T-helper 1 cell treated with Interleukin-12 subunit alpha and Interleukin-12 subunit beta and Interleukin-4 antibody, amounts not matched to agents 30 μg/mL and 1 μg/mL, for 36 hours (primary cell): ENCODE results near the gene IGLON5.

Experiments used
- H3K27ac Mint-ChIP-seq: one replicate; pipeline ENCODE4 v1.8.0; 2021; ENCODE audit warnings: mild to moderate bottlenecking, mixed read lengths
- H3K27me3 Mint-ChIP-seq: one replicate; pipeline ENCODE4 v1.8.0; 2021; ENCODE audit warnings: low read depth, mixed read lengths
- H3K36me3 Mint-ChIP-seq: one replicate; pipeline ENCODE4 v1.8.0; 2021; ENCODE audit warnings: low read depth, mixed read lengths
- H3K4me1 Mint-ChIP-seq: one replicate; pipeline ENCODE4 v1.8.0; 2021; ENCODE audit warnings: low read depth, mixed read lengths
- H3K4me3 Mint-ChIP-seq: one replicate; pipeline ENCODE4 v1.8.0; 2021; ENCODE audit warnings: mild to moderate bottlenecking, moderate library complexity, mixed read lengths
- H3K9me3 Mint-ChIP-seq: one replicate; pipeline ENCODE4 v1.8.0; 2021; ENCODE audit warnings: mixed read lengths

IGLON5 gene

GRCh38 chr19:51295382-51296126, 15.9 kb upstream of the IGLON5 start:
- Mint-ChIP-seq H3K27me3 (no peaks in the 10 kb centered on the region), H3K36me3 (no peaks in the 10 kb centered on the region), H3K4me3 (no peak overlapping the region), H3K27ac (no peak overlapping the region), H3K4me1 (no peaks in the 10 kb centered on the region), H3K9me3 (no peaks in the 10 kb centered on the region)

- Mint-ChIP-seq H3K36me3 (no peaks in the 10 kb centered on the region), H3K27ac (no peak overlapping the region), H3K4me1 (no peaks in the 10 kb centered on the region), H3K9me3 (no peaks in the 10 kb centered on the region), H3K27me3 (no peaks in the 10 kb centered on the region), H3K4me3 (no peak overlapping the region)
Observed at GRCh38 chr19:51296336-51297093, 14.9 kb upstream of the IGLON5 start.

GRCh38 chr19:51297406-51297805, 14.0 kb upstream of the IGLON5 start:
- Mint-ChIP-seq H3K27me3 (no peaks in the 10 kb centered on the region), H3K27ac (no peak overlapping the region), H3K9me3 (no peaks in the 10 kb centered on the region), H3K36me3 (no peaks in the 10 kb centered on the region), H3K4me1 (no peaks in the 10 kb centered on the region), H3K4me3 (no peak overlapping the region)

GRCh38 chr19:51301266-51301665, 10.2 kb upstream of the IGLON5 start:
- H3K27ac Mint-ChIP-seq, result no peak overlapping the region
- no peaks in the 10 kb centered on the region for H3K4me1 Mint-ChIP-seq
- no peak overlapping the region for H3K4me3 Mint-ChIP-seq
- peaks cover 6% of the 10 kb centered on the region for H3K9me3 Mint-ChIP-seq
- no peaks in the 10 kb centered on the region for H3K36me3 Mint-ChIP-seq
- peaks cover 4% of the 10 kb centered on the region for H3K27me3 Mint-ChIP-seq

GRCh38 chr19:51305479-51305878, 6.0 kb upstream of the IGLON5 start:
- peaks cover 17% of the 10 kb centered on the region for H3K9me3 Mint-ChIP-seq
- H3K4me3 Mint-ChIP-seq, result no peak overlapping the region
- peaks cover 20% of the 10 kb centered on the region for H3K27me3 Mint-ChIP-seq
- H3K4me1 Mint-ChIP-seq, result no peaks in the 10 kb centered on the region
- H3K27ac Mint-ChIP-seq, result no peak overlapping the region
- no peaks in the 10 kb centered on the region for H3K36me3 Mint-ChIP-seq

GRCh38 chr19:51316688-51317087, 5.2 kb downstream of the IGLON5 start:
- Mint-ChIP-seq H3K4me1 (peaks cover 2% of the 10 kb centered on the region), H3K9me3 (no peaks in the 10 kb centered on the region), H3K36me3 (no peaks in the 10 kb centered on the region), H3K27me3 (peaks cover 30% of the 10 kb centered on the region), H3K27ac (no peak overlapping the region), H3K4me3 (no peak overlapping the region)

GRCh38 chr19:51317376-51317775, 5.9 kb downstream of the IGLON5 start:
- Mint-ChIP-seq H3K9me3 (no peaks in the 10 kb centered on the region), H3K36me3 (no peaks in the 10 kb centered on the region), H3K27me3 (peaks cover 27% of the 10 kb centered on the region), H3K4me3 (no peak overlapping the region), H3K27ac (no peak overlapping the region), H3K4me1 (peaks cover 2% of the 10 kb centered on the region)

- peaks cover 2% of the 10 kb centered on the region for H3K4me1 Mint-ChIP-seq
- H3K27me3 Mint-ChIP-seq, result peaks cover 24% of the 10 kb centered on the region
- H3K9me3 Mint-ChIP-seq, result no peaks in the 10 kb centered on the region
- no peaks in the 10 kb centered on the region for H3K36me3 Mint-ChIP-seq
- no peak overlapping the region for H3K4me3 Mint-ChIP-seq
- H3K27ac Mint-ChIP-seq, result no peak overlapping the region
Observed at GRCh38 chr19:51317968-51318367, 6.5 kb downstream of the IGLON5 start.

GRCh38 chr19:51318687-51319648, 7.5 kb downstream of the IGLON5 start:
- H3K4me3 Mint-ChIP-seq, result no peak overlapping the region

GRCh38 chr19:51319649-51320279, 8.3 kb downstream of the IGLON5 start:
- Mint-ChIP-seq H3K27me3 (peaks cover 11% of the 10 kb centered on the region), H3K9me3 (no peaks in the 10 kb centered on the region), H3K4me1 (peaks cover 2% of the 10 kb centered on the region), H3K27ac (no peak overlapping the region), H3K4me3 (no peak overlapping the region), H3K36me3 (no peaks in the 10 kb centered on the region)

More at GRCh38 chr19:51318687-51319648, 7.5 kb downstream of the IGLON5 start:
- Mint-ChIP-seq H3K27me3 (peaks cover 14% of the 10 kb centered on the region), H3K27ac (no peak overlapping the region), H3K9me3 (no peaks in the 10 kb centered on the region), H3K4me1 (peaks cover 2% of the 10 kb centered on the region), H3K36me3 (no peaks in the 10 kb centered on the region)

GRCh38 chr19:51320280-51320657, 8.8 kb downstream of the IGLON5 start:
- Mint-ChIP-seq H3K4me1 (peaks cover 2% of the 10 kb centered on the region), H3K4me3 (no peak overlapping the region), H3K9me3 (no peaks in the 10 kb centered on the region), H3K36me3 (no peaks in the 10 kb centered on the region), H3K27ac (no peak overlapping the region), H3K27me3 (peaks cover 9% of the 10 kb centered on the region)

- H3K4me1 Mint-ChIP-seq, result peaks cover 5% of the 10 kb centered on the region
- H3K9me3 Mint-ChIP-seq, result no peaks in the 10 kb centered on the region
- H3K27me3 Mint-ChIP-seq, result peaks cover 24% of the 10 kb centered on the region
- H3K36me3 Mint-ChIP-seq, result no peaks in the 10 kb centered on the region
- H3K27ac Mint-ChIP-seq, result no peak overlapping the region
- no peak overlapping the region for H3K4me3 Mint-ChIP-seq
Observed at GRCh38 chr19:51321799-51322198, 10.4 kb downstream of the IGLON5 start.

GRCh38 chr19:51323481-51324166, 12.2 kb downstream of the IGLON5 start:
- H3K4me3 Mint-ChIP-seq, result no peak overlapping the region
- peaks cover 39% of the 10 kb centered on the region for H3K27me3 Mint-ChIP-seq

GRCh38 chr19:51324167-51324481, 12.7 kb downstream of the IGLON5 start:
- Mint-ChIP-seq H3K36me3 (no peaks in the 10 kb centered on the region), H3K4me1 (peaks cover 9% of the 10 kb centered on the region), H3K9me3 (no peaks in the 10 kb centered on the region), H3K27ac (no peak overlapping the region), H3K4me3 (no peak overlapping the region), H3K27me3 (peaks cover 40% of the 10 kb centered on the region)

More at GRCh38 chr19:51323481-51324166, 12.2 kb downstream of the IGLON5 start:
- no peaks in the 10 kb centered on the region for H3K9me3 Mint-ChIP-seq
- H3K27ac Mint-ChIP-seq, result no peak overlapping the region
- no peaks in the 10 kb centered on the region for H3K36me3 Mint-ChIP-seq
- H3K4me1 Mint-ChIP-seq, result peaks cover 9% of the 10 kb centered on the region
